GM10266 (cell line): ENCODE data around the gene ZNF385D.

Source experiments
- DNase-seq: peaks from one replicate; pipeline ENCODE4 v3.0.0; 2012; ENCODE audit errors: extremely low spot score
- CTCF ChIP-seq: IDR thresholded peaks from 2 replicates; pipeline ENCODE4 v1.5.1; 2012; ENCODE audit warnings: mild to moderate bottlenecking, low read depth; ENCODE audit not compliant: control insufficient read depth, insufficient read depth; ENCODE audit errors: missing control alignments

The ZNF385D gene

GRCh38 chr3:21643752-21644151 is 107.3 kb downstream of the ZNF385D start:
- DNase-seq: no peak
- TF ChIP-seq CTCF: no peak

GRCh38 chr3:21642433-21642832 is 108.6 kb downstream of the ZNF385D start:
- TF ChIP-seq CTCF: no peak
- no peak for DNase-seq

- no peak for DNase-seq
- no peak for TF ChIP-seq CTCF
Observed at GRCh38 chr3:21641959-21642358, 109.1 kb downstream of the ZNF385D start.

- no peak for DNase-seq
- no peak for TF ChIP-seq CTCF
Observed at GRCh38 chr3:21638488-21638887, 112.5 kb downstream of the ZNF385D start.

GRCh38 chr3:21634112-21634511 is 116.9 kb downstream of the ZNF385D start:
- DNase-seq: no peak
- no peak for TF ChIP-seq CTCF

GRCh38 chr3:21624524-21624923 is 126.5 kb downstream of the ZNF385D start:
- TF ChIP-seq CTCF: no peak
- no peak for DNase-seq

- no peak for TF ChIP-seq CTCF
- DNase-seq: no peak
Observed at GRCh38 chr3:21621181-21621651, 129.8 kb downstream of the ZNF385D start.
